Kidney (tissue), 14 donors: Measurements from ENCODE around the gene DNAH3. TPM values are rescaled to one million over a fixed set of nuclear protein-coding genes. Genes with fewer than 3 reads are reported as not detected.

Source experiments
- DNase-seq, 5 donors: peaks; one replicate each; pipeline ENCODE4 v3.0.0-alpha.2; 2013 to 2020
- FAIRE-seq: peaks from 2 replicates; lab custom pipeline; 2012; peaks lifted over from hg19 to GRCh38; lab: Jason Lieb, UNC
- H3K27ac ChIP-seq, 2 donors: one replicate each; pipeline ENCODE4 v1.7.0; 2013; ENCODE audit warnings: low read depth in 2 of 2, low read length in 2 of 2, inconsistent platforms in 1 of 2
- H3K27me3 ChIP-seq: one replicate; pipeline ENCODE4 v1.7.1; 2013; ENCODE audit warnings: low read length, inconsistent platforms; ENCODE audit not compliant: control insufficient read depth, insufficient read depth
- H3K36me3 ChIP-seq, 3 donors: one replicate each; pipeline versions ENCODE4 v1.7.0 to v1.7.1; 2013; ENCODE audit warnings: low read length in 3 of 3, control low read depth in 1 of 3, inconsistent platforms in 1 of 3; ENCODE audit not compliant: insufficient read depth in 3 of 3, control insufficient read depth in 2 of 3
- H3K4me1 ChIP-seq, 3 donors: one replicate each; pipeline versions ENCODE4 v1.7.0 to v1.7.1; 2013; ENCODE audit warnings: low read length in 3 of 3, inconsistent platforms in 1 of 3, low read depth in 1 of 3; ENCODE audit not compliant: control insufficient read depth in 2 of 3, insufficient read depth in 2 of 3
- H3K4me3 ChIP-seq, 3 donors: one replicate each; pipeline versions ENCODE4 v1.7.0 to v1.8.1; 2013; ENCODE audit warnings: low read length in 3 of 3, control low read depth in 1 of 3, inconsistent platforms in 1 of 3
- H3K9ac ChIP-seq, 3 donors: one replicate each; pipeline versions ENCODE4 v1.7.0 to v1.7.1; 2013; ENCODE audit warnings: low read length in 3 of 3, control low read depth in 1 of 3, inconsistent platforms in 1 of 3
- H3K9me3 ChIP-seq, 3 donors: one replicate each; pipeline versions ENCODE4 v1.7.0 to v1.7.1; 2013; ENCODE audit warnings: low read length in 3 of 3, control low read depth in 1 of 3, inconsistent platforms in 1 of 3; ENCODE audit not compliant: control insufficient read depth in 2 of 3, insufficient read depth in 1 of 3
- CTCF ChIP-seq: IDR thresholded peaks from 3 replicates; pipeline ENCODE4 v1.5.1; 2012; ENCODE audit warnings: mild to moderate bottlenecking, moderate library complexity, borderline replicate concordance; ENCODE audit not compliant: insufficient read depth; ENCODE audit errors: extremely low read depth
- intact Hi-C: fragments of 100-400 bp; cut with DNase I; formaldehyde crosslinking; loops from one replicate; pipeline ENCODE4 v1.11.1; 2022
- polyA plus RNA-seq: library from polyadenylated mRNA; stranded (reverse); fragments of 350-450 nt; fragmentation: Illumina TruSeq; extraction: RNeasy Lipid Tissue Mini Kit (QIAGEN cat#74804); gene quantifications from one replicate; pipeline ENCODE4 v1.2.3, GENCODE V29; 2014; ENCODE audit warnings: low read depth, low replicate concordance; ENCODE audit not compliant: insufficient read depth
- total RNA-seq: library from RNA; stranded (reverse); fragmentation: NEBNext Ultra II Directional; extraction: Animal tissue kit (Norgen Biotek cat#: 25700); gene quantifications from one replicate; pipeline ENCODE4 v1.2.1, GENCODE V29; 2021
- donor health status: control.
- donor health status: control.
- donor health status: control.
- donor health status: control.
- donor health status: control.
- donor health status: DM: yes; HTN: yes; CAD: no.
- donor health status: Normal renal cell carcinoma (clear cell type).

DNAH3 gene
- total and polyA plus RNA-seq, 2 donors from 2014 or later, result 0.19 to 0.57 TPM

DNA sequence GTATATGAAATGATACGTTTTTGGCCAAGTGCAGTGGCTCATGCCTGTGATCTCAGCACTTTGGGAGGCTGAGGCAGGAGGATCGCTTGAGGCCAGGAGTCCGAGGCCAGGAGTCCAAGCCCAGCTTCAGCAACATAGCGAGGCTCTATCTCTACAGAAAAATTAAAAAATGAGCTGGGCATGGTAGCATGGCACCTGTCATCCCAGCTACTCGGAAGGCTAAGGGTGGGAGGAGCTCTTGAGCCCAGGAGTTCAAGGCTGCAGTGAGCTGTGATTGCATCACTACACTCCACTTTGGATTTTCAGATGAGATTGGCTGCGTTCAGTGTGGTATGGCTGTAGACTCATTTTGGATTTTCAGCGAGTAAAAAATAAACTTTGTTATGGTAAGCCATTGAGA is 112.4 kb downstream of the DNAH3 start:
- Histone ChIP-seq H3K9me3 (no peaks in the 10 kb centered on the region), H3K27me3 (no peaks in the 10 kb centered on the region), H3K27ac (no peak overlapping the region), H3K4me1 (no peaks in the 10 kb centered on the region), H3K4me3 (no peak overlapping the region), H3K9ac (no peak overlapping the region), H3K36me3 (no peaks in the 10 kb centered on the region)
- intact Hi-C loops, result no loop called here
- DNase-seq (no peak), FAIRE-seq (no peak)
- no peak for TF ChIP-seq CTCF

- no peak overlapping the region for H3K27ac ChIP-seq
- no peak overlapping the region for H3K9ac ChIP-seq
- no peaks in the 10 kb centered on the region for H3K36me3 ChIP-seq
- no peaks in the 10 kb centered on the region for H3K4me1 ChIP-seq
- TF ChIP-seq CTCF, result no peak
- no peak for FAIRE-seq
- intact Hi-C loops, result no loop called here
- no peaks in the 10 kb centered on the region for H3K27me3 ChIP-seq
- H3K4me3 ChIP-seq, result no peak overlapping the region
- H3K9me3 ChIP-seq, result no peaks in the 10 kb centered on the region
- DNase-seq, result no peak
Observed at GRCh38 chr16:21037736-21038135, 112.9 kb downstream of the DNAH3 start.

- TF ChIP-seq CTCF, result no peak
- DNase-seq (no peak), FAIRE-seq (no peak)
- H3K4me1 ChIP-seq, result no peaks in the 10 kb centered on the region
- H3K27ac ChIP-seq, result no peak overlapping the region
- intact Hi-C loops, result no loop called here
- H3K4me3 ChIP-seq, result no peak overlapping the region
- no peaks in the 10 kb centered on the region for H3K9me3 ChIP-seq
- H3K9ac ChIP-seq, result no peak overlapping the region
- H3K36me3 ChIP-seq, result no peaks in the 10 kb centered on the region
- H3K27me3 ChIP-seq, result no peaks in the 10 kb centered on the region
Observed at GRCh38 chr16:21037168-21037567, 113.5 kb downstream of the DNAH3 start.

DNA sequence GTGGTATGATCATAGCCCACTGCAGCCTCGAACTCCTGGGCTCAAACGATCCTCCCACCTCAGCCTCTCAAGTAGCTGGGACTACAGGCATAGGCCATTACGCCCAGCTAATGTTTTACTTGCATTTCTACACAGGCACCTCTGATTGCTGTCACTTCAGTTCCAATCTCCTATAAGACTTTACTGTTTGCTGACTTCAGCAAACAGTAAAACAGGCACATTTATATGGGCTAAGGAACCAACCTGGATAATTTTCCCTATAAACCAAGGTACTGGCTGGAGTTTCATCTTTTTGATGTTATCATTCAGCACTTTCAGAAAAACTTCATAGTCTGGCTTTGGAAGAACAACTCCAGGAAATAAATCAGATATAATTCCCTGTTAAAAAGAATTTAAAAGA is 114.2 kb downstream of the DNAH3 start:
- Histone ChIP-seq H3K9ac (no peak overlapping the region), H3K27ac (no peak overlapping the region), H3K9me3 (no peaks in the 10 kb centered on the region), H3K4me3 (no peak overlapping the region), H3K4me1 (no peaks in the 10 kb centered on the region), H3K36me3 (no peaks in the 10 kb centered on the region), H3K27me3 (no peaks in the 10 kb centered on the region)
- intact Hi-C loops, result no loop called here
- FAIRE-seq (no peak), DNase-seq (no peak)
- TF ChIP-seq CTCF, result no peak
